A172 (cell line): ENCODE data around the gene DOCK10. TPM values are rescaled to one million over a fixed set of nuclear protein-coding genes. Genes with fewer than 3 reads are reported as not detected.

Source experiments
- DNase-seq: peaks from one replicate; pipeline ENCODE4 v3.0.0-alpha.2; 2015; ENCODE audit warnings: low spot score
- total RNA-seq: library from RNA; depleted of rRNA; stranded (reverse); fragments of >200 nt; shearing (Covaris generic); gene quantifications from 2 replicates; pipeline ENCODE4 v1.2.3, GENCODE V29; 2014

The DOCK10 gene
- total RNA-seq, 1 experiment from 2014 or later, result 37.5 TPM

DNA sequence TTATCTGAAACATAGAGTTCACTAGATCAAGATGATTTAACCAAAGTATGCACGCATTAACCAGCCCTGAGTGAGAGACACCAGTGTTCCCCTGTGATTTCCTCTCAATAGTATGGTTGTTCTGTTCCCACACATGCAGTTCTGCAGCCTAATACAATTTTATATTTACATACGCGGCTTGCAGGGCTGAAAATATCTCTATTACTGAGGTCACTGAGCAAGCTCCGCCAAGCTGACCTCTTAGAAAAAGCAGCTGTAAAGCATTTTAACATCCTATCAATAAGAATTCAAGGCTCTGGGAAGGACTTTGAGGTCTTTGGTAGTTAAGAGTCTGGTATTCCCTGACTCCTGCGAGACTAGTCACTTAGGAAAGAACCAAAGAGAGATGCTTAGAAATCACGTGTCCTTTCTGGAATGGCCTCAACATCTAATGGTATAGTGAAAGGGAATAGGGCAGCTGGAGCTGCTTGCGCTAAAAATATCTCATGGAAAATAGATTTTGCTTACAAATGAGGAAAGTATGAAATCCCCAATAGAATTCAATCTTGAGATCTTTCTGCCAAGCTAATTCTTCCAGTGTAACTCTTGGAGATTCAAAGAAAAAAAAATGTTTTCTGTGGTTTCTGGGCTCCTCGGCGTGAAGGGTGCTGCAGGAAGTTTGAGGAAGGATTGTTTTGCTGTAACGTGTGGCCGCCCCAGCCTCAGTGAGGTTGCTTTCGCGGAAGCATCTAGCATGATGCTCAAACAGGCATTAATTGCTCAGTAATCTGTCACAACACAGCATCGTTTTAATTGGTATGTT, 59.2 kb downstream of the DOCK10 start:
- DNase-seq, result peak; percentile 20

DNA sequence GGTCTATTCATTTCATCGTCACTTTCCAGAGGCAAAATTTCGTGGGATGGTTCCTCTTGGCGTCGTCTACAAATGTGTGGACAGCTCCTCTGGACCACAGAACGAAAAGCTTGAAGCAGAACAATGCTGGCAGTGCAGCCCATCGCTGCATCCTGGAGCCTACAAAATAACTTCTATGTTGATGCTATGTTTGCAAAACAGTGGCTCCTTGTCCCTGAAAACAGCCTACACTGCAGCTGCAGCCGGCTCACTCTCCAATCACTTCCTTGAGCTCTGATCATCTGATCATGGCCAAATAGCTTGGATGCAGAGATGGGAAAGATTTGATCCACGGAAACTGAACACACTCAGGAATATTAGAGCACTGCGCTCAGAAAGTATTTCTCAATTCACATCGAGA, 60.0 kb downstream of the DOCK10 start:
- DNase-seq, result no peak

DNA sequence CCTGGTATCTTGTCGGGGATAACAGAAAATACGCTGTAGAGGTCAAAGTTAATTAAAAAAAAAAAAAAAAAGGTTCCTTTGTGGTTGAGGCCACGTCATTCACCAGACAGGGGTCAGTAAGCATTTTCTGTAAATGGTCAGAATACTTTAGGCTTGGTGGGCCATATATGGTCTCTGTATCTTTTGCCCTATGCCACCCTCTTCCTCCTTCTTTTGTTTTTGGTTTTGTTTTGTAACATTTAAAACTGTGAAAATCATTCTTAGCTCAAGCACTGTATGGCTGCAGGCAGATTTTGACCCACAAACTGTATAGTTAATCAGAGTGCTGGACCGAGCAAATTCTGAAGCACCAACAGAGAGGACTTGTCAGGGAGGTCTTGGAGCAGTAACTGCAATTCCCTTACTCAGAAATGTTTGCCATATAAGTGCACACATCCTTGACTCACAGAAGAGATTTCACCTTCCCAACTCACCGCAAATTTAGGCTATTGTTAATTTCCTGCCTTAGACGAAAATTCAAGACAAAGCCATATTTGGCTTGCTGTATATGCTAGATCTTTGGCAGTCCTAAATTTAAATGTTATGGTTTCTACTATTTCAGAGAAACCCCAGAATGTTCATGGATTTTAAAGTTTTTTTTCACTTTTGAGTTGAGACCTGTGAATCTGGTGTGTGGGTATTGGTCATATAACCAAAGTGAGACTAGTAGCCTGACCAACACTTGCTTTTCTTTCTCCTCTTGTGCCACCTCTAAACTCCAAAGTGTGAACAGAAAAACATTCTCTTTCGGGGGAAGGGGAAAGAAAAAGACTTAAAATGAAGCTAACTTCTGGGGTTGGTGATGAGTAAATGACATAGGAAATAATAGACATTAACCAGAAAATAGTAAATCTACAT, 65.4 kb downstream of the DOCK10 start:
- DNase-seq, result no peak

DNA sequence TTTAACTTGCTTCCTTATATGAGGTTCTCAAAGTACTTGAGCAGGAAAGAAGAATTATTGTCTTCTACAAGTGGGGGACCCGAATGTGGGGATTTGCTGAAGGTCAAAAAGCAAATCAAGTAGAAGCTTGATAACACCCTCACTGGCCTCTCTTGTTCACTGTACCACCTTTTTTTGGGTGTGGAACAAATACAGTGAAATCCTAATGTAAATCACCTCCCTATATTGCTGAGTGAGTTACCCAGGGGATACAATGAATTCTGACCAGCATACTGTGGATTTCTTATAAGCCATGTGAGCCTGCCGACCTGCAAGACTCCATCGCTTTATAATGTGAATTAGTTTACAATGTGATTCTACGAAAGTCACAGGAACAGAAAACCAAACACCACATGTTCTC, 66.5 kb downstream of the DOCK10 start:
- no peak for DNase-seq

DNA sequence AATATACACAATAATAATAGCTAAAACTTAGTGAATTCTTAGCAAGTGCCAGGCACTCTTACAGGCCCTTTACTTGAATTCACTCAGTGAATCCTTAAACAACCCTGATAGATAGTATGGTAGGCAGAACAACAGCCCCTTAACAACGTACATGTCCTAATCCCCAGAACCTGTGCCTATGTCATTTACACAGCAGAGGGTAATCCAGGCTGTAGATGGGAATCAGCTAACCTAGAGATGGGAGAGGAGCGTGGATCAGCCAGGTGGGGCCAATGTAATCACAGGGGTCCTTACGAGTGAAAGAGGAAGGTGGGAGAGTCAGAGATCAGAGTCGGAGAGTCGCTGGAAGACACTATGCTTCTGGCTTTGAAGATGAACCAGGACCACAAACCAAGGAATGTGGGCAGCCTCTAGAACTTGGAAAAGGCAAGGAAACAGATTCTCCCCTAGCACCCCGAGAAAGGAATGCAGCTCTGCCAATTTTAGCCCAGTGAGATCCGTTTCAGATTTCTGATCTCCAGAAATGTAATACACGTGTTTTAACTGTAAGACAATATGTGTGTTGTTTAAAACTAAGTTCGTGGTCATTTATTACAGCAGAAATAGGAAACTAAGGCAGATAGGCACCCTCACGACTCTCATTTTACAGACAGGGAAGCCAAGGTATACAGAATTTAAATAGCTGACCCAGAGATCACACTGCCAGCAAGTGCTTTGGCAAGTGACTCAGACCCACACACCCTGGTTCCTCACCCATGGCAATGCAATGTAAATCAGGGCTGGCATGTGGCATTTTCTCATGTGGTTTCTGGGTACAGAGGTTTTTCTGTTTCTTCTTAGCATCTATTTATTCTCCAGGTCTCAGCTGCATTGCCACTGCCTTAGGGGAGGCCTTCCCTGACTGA, 68.9 kb downstream of the DOCK10 start:
- DNase-seq, result peak; percentile 54

DNA sequence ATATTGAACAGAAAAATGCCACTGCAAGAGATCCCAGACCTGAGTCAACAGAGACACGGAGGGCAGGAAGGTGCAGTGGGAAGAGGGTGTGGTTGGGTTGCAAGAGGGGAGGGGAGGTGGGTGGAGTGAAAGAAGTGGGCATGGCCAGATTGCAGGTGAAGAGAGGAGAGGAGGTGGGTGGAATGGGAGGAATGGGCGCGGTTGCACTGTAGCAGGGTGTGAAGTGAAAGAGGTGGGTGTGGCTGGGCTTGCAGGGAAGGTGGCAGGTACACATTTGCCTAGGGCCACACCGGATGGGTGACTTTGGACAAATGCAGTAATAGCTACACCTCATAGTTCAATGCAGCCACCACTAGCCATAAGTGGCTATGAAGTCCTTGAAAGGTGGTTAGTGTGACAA, 71.1 kb downstream of the DOCK10 start:
- no peak for DNase-seq

DNA sequence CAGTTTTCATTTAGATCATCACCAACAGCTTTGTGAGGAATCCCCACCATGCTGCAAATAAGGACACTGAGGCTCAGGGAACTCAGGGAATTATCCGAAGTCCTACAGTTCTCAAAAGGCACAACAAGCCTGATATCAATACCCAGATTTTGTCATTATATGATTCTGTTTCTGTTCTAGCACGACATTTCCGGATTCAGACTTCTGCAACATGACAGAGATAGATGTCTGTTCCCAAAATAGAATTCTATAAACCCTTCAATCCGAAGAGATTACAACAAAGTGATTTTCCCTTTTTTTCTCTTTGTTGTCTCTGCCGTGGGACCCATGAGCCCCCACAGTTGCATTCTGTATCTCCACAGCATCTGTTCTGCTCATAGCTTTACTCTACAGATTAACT, 72.0 kb downstream of the DOCK10 start:
- no peak for DNase-seq

DNA sequence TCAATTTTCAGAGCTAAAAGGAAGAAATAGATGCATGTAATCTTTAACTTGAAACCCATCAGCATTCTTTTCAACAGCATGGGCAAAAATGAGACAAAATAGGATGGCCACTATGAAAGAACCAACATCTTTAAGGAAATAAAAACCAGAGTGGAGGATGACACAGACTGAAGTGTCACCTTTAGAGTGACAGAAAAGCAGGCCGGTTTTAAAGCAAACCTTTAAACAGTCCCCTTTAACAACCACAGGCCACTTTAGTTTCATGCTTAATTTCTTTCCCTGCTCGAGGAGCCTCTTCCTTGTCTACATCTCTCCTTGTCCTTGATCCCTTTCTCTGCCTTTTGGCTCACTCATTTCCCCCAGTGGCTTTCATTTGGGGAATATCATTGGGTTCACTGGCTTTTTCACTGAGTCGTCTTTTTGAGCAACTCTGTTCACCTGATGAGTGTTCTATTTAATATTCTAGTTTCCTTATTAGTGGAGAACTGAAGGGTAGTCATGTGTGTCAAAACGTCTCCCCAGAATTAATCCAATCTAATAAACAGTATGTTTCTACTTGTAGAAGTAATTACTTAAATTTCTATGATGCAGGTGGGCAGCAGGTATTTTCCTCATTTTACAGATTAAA, 72.5 kb downstream of the DOCK10 start:
- DNase-seq, result no peak

DNA sequence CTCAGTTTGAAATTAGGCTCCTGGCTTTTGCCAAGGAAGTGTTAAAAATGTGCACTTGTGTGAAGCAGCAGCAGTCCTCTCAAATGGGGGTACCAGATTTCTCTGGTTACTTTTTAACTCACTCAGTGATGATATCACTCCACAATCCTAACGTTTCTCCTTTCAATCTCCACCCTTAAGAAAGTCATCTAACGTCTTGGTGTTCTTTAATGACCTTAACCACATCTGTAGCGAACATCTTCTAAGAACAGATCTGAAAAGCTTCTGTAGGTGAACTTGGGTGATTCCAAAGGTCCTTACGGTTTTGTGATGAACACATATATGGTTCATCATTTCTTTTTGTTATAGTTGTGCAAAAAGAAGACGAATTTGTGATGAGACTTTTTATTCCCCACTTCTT, 73.2 kb downstream of the DOCK10 start:
- DNase-seq, result no peak

DNA sequence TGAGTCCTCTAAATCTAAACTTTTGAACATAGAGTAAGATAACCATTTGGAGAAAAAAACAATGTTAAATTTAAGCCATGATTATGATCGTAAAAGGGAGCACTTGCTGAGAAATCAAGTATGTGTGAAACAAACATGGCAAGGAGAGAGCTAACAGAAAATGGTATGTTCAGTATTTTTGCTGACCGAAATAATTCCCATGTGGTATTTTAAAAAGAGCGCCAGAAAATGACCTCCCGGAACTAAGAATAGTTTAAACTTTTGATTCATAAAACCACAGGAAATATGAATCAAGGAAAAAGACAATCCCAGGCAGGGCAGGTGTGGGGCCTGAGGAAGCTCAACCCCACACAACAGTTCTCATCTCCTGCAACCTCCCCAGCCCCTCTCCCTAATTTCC, 74.2 kb downstream of the DOCK10 start:
- DNase-seq, result peak; percentile 13

DNA sequence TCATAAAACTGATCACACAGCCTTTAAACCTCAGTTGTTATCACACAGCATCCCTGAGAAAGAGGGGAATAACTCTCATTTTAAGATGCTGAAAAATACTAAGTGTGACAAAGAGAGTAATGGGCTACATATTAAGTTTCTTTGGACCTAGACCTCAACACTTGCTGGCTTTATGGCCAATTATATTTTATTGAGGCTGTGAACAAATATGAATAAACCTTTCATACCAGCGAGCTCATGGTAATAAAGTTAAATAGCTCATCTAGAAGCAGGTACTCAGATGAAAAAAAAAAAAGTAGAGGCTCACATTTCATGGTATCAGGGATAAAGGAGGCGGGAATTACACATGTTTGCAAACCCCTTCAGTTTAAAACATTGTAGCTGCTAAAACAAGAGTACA, 75.7 kb downstream of the DOCK10 start:
- no peak for DNase-seq

DNA sequence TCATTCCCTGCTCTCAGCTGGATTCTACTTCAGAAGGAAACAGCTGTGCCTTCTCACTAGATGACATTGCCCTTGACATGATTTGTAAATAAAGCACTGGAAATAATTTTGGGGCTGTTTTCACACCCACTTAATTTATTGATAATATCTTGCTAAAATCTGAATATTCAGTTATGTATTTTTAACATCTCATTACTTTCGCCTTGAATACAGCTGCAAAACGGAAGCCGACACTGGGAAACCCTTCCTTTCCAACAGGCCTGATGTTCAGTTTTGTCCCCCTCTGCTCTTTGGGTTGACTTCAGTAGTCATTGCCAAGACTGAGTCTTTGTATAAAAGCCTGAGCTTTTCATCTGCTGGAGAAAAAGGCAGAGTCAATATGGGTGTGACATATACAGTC, 82.7 kb downstream of the DOCK10 start:
- no peak for DNase-seq

DNA sequence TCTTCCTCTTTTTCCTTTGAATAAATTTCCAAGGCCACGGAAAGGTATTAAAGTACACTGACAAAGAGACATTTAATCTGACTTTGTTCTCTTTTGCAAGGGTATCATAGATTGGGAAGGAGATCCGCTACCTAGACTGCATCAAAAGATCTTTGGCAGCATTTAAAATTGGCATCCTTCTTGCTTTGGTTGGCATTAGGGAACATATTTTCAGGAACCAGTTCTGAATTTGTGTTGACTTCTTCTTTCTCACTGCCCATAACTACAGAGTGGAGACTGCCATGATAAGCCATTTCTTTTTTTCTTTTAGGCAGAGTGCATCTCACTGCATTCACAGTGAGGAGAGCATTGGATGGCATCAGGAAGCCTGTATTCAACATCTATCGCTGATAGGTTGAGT, 83.4 kb downstream of the DOCK10 start:
- DNase-seq, result no peak

DNA sequence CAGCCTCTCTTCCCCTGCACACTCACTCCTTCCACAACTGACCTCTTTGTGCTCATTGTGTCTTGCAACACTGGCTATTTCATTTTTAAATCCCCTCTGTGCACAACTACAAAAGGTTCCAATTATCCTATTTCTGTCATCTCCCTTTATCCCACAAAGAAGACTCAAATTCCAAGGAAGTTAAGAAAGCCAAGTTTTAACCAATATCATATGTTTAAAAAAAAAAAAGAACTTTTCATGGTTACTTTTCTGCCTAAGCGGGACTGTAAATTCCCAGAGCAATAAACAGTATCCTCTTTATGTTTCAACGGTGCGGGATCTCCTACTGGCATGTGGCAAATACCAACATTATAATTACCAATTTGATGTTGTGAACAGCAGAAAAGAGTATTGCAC, 83.8 kb downstream of the DOCK10 start:
- DNase-seq, result no peak

DNA sequence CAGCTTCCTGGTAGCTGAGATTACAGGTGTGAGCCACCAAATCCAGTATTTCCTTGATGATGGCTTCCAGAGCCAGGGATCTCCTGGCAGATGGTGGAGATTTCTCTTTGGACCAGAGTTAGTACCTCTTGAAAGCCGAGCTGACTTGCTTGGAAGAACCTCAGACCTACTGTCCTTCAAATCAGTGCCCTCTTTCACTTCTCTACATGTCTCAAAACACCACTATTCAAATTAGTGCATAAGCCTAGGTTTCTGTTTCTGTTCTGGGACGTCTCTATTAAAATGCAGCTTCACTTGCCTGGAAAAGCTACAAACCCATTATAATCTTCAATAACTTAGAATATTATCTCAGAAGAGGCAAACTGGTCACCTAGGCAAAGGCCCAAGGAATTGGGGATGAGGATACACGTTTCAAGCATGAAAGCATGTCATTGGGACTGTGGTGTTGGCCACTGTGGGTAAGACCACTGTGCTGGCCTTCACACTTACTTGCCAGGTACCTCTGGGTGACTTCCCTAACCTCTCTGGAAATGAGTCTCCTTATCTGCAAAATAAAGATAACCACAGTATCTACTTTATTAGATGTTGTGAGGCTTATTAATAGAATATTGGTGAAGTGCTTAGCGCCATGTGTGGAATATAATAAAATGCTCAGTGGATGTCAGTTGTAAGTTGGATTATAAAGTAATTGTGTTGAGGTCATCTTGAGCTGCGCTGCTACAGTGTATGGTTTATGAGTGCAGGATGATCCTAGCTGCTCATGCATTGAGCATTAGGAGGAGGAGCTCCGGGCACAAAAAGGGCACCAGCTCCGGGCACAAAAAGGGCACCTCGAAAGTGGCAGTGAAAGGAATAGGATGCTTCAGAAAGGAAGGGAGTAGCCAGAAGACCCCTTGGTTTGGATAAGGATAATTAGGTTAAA, 84.5 kb downstream of the DOCK10 start:
- DNase-seq, result no peak

DNA sequence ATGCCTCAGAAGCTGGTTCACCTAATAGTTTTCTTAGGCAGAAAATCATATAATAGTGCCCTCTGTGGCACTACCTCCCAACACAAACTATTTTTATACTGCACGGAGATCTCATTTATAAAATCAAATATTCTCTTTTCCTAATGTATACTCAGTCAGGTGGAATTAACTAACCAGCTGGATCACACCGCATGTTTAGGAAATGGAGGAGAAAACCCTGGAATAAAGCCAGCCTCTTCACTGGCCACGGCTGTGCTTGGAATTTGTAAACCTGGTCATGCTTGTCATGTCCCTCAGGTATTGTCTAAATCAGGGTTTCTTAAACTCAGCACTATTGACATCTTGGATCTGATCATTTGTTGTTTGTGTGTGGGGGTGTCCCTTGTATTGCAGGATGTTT, 85.6 kb downstream of the DOCK10 start:
- DNase-seq, result no peak

DNA sequence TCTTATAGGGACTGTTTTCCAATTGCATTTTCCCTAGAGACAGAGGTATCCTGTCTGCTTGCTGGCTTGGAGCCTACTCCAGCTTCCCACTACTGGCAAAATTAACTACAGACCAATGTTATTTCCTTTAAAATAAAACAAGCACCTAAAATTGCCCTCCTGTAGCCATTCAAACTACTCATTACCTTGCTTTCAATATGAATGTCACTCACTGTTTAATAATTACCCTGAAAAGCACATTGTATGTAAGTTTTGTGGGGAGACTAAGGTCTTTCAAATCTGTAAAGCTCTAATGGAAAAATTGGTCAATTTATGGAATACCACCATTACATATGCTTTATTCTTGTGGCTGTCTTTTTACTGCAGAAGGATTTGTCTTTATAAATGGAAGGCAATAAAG, 87.3 kb downstream of the DOCK10 start:
- no peak for DNase-seq

DNA sequence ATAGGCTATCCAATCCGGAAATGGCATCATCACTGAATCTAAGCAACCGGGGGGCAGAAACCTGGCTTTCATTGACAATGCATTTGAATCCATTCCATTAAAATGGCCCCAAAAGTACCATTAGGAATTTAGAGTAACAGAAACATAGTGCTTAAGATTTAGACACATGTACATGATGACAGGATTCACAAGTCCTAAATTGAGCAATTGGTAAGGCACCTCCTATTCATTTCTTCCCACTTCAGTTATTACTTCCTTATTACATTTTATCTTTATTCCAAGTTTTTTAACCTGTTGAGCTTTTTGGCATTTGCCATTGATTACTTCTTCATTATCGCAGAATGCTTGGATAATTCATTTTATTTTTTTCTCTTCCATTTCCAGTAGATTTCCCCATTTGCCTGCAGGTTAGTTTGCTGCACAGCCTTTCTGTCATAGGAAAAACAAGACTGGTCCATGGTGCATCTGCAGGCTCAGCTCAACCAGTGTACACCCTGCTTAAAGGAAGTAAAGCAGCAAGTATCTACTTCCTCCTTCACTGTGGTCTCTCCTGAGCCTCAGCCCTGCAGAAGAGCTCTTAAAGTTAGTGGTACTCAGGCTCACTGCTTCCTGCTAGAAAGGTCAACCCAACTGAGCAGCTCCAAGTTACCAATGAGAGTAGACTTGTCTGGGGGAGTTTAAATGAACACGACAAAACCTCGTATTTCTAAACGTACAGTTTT, 89.2 kb downstream of the DOCK10 start:
- DNase-seq, result no peak

DNA sequence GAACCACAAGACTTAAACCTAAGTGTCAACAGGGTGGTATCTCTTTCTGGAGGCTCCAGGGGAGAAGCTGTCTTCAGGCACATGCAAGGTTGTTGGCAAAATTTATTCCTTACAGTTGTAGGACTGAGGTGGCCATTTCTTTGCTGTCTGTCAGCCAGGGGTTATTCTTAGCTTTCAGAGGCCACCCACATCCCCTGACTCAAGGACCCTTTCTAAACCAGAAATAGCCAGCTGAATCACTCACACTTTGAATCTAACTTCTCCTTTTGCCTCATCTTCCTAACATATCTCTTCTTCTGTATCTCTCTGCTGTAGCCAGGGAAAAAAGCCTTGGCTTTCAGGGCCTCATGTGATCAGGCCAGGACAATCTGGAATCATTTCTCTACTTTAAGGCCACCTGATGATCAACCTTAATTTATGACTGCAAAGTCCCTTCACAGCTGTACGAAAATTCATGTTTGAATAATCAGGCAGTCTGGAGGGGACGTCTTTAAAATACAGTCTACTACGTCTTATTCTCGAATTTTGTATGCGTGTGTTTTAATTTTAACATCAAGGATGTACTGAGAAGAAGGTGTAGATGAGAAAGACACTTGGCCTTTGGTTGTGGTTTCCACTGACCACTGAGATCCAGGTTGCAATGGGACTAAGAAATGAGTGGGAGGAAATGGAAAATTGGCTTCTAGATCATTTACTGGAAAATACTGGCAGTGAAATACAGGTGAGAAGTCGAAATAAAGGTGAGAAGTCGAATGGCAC, 90.4 kb downstream of the DOCK10 start:
- no peak for DNase-seq
